ENCODE measurements around the gene SOX10.
"Not testable (repeated sequence)": the region's sequence is repeated elsewhere in the genome, so short reads cannot be mapped to it uniquely, and the experiment has no call there.

The SOX10 gene

DNA sequence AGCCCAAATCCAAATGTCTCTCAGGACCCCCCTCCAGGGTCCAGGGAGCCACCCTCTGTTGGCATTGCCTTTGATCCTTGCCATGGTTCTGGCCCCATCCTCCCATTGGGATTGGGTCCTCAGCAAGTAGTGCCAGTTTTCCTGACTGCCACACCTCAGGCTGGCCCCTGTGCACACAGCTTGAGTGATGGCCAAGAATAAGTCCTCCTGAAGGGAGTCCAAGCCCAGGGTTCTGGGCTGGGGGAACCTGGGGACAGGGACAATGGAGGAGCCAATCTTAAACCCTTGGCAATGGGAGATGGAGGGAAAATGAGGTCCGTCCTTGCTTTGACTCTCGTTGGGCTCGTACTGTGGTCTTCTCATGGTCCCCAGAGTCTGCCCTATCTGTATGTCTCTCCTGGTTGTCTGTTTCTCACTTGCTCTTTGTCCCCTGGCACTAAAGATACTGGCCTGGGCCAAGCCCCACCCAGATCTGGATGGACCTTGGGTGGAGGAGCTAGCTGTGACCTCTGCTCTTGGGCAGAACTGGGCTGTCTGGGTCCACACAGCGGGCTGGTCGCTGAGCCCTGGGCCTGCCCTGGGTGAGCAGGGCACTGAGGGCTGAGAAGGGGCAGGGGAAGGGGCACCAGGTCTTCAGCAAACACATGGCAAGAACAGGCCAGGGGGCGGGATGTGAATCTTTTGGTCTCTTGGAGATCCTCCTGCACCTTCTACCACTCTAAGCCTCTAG lies 2.9 kb downstream of the SOX10 start:
- Histone ChIP-seq H2BK12ac (ENCODE audit: low read length) (no peak overlapping the region), H3K36me3 (ENCODE audit: control insufficient read depth in 1 of 2, insufficient read depth in 2 of 2, low read length in 2 of 2) (no peaks in the 10 kb centered on the region), H3K14ac (ENCODE audit: low read length) (no peak overlapping the region), H3K27me3 (ENCODE audit: insufficient read depth, low read length) (peaks cover 23% of the 10 kb centered on the region), H4K12ac (ENCODE audit: low read depth, low read length) (no peak overlapping the region), H3K9me3 (ENCODE audit: insufficient read depth, low read depth, low read length) (peaks cover 4% of the 10 kb centered on the region), H2AFZ (ENCODE audit: insufficient read depth, low read length, poor library complexity) (no peak overlapping the region), H3K23ac (ENCODE audit: low read length) (no peak overlapping the region), H4K91ac (ENCODE audit: low read depth, low read length) (no peak overlapping the region), H3K4ac (ENCODE audit: low read depth, low read length) (no peak overlapping the region), H3K79me2 (ENCODE audit: control insufficient read depth, insufficient read depth, low read length, poor library complexity) (no peaks in the 10 kb centered on the region), H4K8ac (ENCODE audit: low read depth, low read length) (no peak overlapping the region), H3K4me1 (ENCODE audit: control insufficient read depth in 1 of 2, insufficient read depth in 2 of 2, low read length in 2 of 2) (peaks cover 7 to 10% of the 10 kb centered on the region in 2 experiments), H3K79me1 (ENCODE audit: low read length) (no peaks in the 10 kb centered on the region), H3K9ac (ENCODE audit: low read length) (no peak overlapping the region), H3K4me2 (ENCODE audit: low read length) (no peak overlapping the region), H2AK5ac (ENCODE audit: low read length) (no peak overlapping the region), H2BK120ac (ENCODE audit: insufficient read depth, low read length, poor library complexity) (no peak overlapping the region), H3K27ac (ENCODE audit: low read depth, low read length) (no peak overlapping the region), H2BK5ac (ENCODE audit: low read depth, low read length, poor library complexity) (no peak overlapping the region), H3K18ac (ENCODE audit: low read length) (no peak overlapping the region), H3K4me3 (ENCODE audit: low read depth, low read length) (no peak overlapping the region)
- WGBS (ENCODE audit: extremely low coverage, insufficient coverage, insufficient read length), result no CpG with 5 or more reads among the region's 6 CpGs
- DNase-seq, result no peak

GRCh38 chr22:37979782-37980181 lies 4.6 kb downstream of the SOX10 start:
- H3K4me1 ChIP-seq (ENCODE audit: control insufficient read depth in 1 of 2, insufficient read depth in 2 of 2, low read length in 2 of 2), result peaks cover 7 to 10% of the 10 kb centered on the region in 2 experiments
- H3K36me3 ChIP-seq (ENCODE audit: control insufficient read depth in 1 of 2, insufficient read depth in 2 of 2, low read length in 2 of 2), result no peaks in the 10 kb centered on the region
- H3K9ac ChIP-seq (ENCODE audit: low read length), result no peak overlapping the region
- H2AFZ ChIP-seq (ENCODE audit: insufficient read depth, low read length, poor library complexity), result no peak overlapping the region
- no peak overlapping the region for H2AK5ac ChIP-seq (ENCODE audit: low read length)
- no peak overlapping the region for H3K4me3 ChIP-seq (ENCODE audit: low read depth, low read length)
- no peak overlapping the region for H3K14ac ChIP-seq (ENCODE audit: low read length)
- DNase-seq, result no peak
- no peak overlapping the region for H2BK12ac ChIP-seq (ENCODE audit: low read length)
- H3K79me1 ChIP-seq (ENCODE audit: low read length), result no peaks in the 10 kb centered on the region
- no peak overlapping the region for H3K23ac ChIP-seq (ENCODE audit: low read length)
- no peak overlapping the region for H3K4me2 ChIP-seq (ENCODE audit: low read length)
- no peak overlapping the region for H3K27ac ChIP-seq (ENCODE audit: low read depth, low read length)
- H3K9me3 ChIP-seq (ENCODE audit: insufficient read depth, low read depth, low read length), result peaks cover 2% of the 10 kb centered on the region
- H3K27me3 ChIP-seq (ENCODE audit: insufficient read depth, low read length), result peaks cover 20% of the 10 kb centered on the region
- WGBS (ENCODE audit: extremely low coverage, insufficient coverage, insufficient read length), result no CpG with 5 or more reads among the region's 8 CpGs
- no peak overlapping the region for H4K91ac ChIP-seq (ENCODE audit: low read depth, low read length)
- no peak overlapping the region for H2BK5ac ChIP-seq (ENCODE audit: low read depth, low read length, poor library complexity)
- no peak overlapping the region for H4K8ac ChIP-seq (ENCODE audit: low read depth, low read length)
- no peak overlapping the region for H3K4ac ChIP-seq (ENCODE audit: low read depth, low read length)
- H2BK120ac ChIP-seq (ENCODE audit: insufficient read depth, low read length, poor library complexity), result no peak overlapping the region
- H3K79me2 ChIP-seq (ENCODE audit: control insufficient read depth, insufficient read depth, low read length, poor library complexity), result no peaks in the 10 kb centered on the region
- no peak overlapping the region for H4K12ac ChIP-seq (ENCODE audit: low read depth, low read length)
- H3K18ac ChIP-seq (ENCODE audit: low read length), result no peak overlapping the region

DNA sequence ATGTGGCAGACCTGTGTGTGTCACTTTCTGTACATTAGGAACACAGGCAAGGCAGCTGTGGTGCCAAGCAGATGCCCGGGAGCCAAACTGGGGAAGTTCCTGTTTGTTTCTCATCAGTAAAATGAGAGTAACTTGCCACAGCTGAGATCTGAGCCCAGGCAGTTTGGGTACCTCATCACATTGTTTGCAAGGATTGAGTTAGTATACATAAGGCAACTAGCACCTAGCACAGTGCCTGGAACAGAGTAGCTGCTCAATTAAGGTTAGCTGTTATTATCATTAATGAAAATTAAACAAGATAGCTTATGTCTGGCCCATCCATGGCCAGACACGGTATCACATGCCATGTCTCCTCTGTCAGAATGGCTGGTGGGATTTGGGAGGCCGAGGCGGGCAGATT lies 7.8 kb downstream of the SOX10 start:
- no peak overlapping the region for H3K23ac ChIP-seq (ENCODE audit: low read length)
- no peak overlapping the region for H3K4ac ChIP-seq (ENCODE audit: low read depth, low read length)
- no peaks in the 10 kb centered on the region for H3K9me3 ChIP-seq (ENCODE audit: insufficient read depth, low read depth, low read length)
- no peak overlapping the region for H3K18ac ChIP-seq (ENCODE audit: low read length)
- no peak overlapping the region for H2AK5ac ChIP-seq (ENCODE audit: low read length)
- no peaks in the 10 kb centered on the region for H3K79me1 ChIP-seq (ENCODE audit: low read length)
- no peak overlapping the region for H2BK5ac ChIP-seq (ENCODE audit: low read depth, low read length, poor library complexity)
- H2BK120ac ChIP-seq (ENCODE audit: insufficient read depth, low read length, poor library complexity), result no peak overlapping the region
- no CpG with 5 or more reads among the region's 4 CpGs for WGBS (ENCODE audit: extremely low coverage, insufficient coverage, insufficient read length)
- H3K4me1 ChIP-seq (ENCODE audit: control insufficient read depth in 1 of 2, insufficient read depth in 2 of 2, low read length in 2 of 2), result no peaks in the 10 kb centered on the region
- no peak overlapping the region for H2AFZ ChIP-seq (ENCODE audit: insufficient read depth, low read length, poor library complexity)
- no peak for DNase-seq
- H3K27ac ChIP-seq (ENCODE audit: low read depth, low read length), result no peak overlapping the region
- no peak overlapping the region for H3K4me3 ChIP-seq (ENCODE audit: low read depth, low read length)
- H3K36me3 ChIP-seq (ENCODE audit: control insufficient read depth in 1 of 2, insufficient read depth in 2 of 2, low read length in 2 of 2), result peaks cover 0 to 2% of the 10 kb centered on the region in 2 experiments
- H3K9ac ChIP-seq (ENCODE audit: low read length), result no peak overlapping the region
- H4K8ac ChIP-seq (ENCODE audit: low read depth, low read length), result no peak overlapping the region
- H2BK12ac ChIP-seq (ENCODE audit: low read length), result no peak overlapping the region
- H3K14ac ChIP-seq (ENCODE audit: low read length), result no peak overlapping the region
- H4K91ac ChIP-seq (ENCODE audit: low read depth, low read length), result no peak overlapping the region
- H4K12ac ChIP-seq (ENCODE audit: low read depth, low read length), result no peak overlapping the region
- no peaks in the 10 kb centered on the region for H3K27me3 ChIP-seq (ENCODE audit: insufficient read depth, low read length)
- H3K79me2 ChIP-seq (ENCODE audit: control insufficient read depth, insufficient read depth, low read length, poor library complexity), result no peaks in the 10 kb centered on the region
- H3K4me2 ChIP-seq (ENCODE audit: low read length), result no peak overlapping the region

DNA sequence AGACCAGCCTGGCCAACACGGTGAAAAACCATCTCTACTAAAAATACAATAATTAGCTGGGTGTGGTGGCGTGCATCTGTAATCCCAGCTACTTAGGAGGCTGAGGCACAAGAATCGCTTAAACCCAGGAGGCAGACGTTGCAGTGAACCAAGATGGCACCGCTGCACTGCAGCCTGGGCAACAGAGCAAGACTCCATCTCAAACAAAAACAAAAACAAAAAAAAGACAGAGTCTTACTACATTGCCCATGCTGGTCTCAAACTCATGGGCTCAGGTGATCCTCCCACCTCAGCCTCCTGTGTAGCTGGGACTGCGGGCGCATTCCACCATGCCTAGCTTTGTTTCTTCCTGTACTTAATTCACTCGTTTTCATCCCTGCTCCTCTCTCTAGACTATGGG lies 8.3 kb downstream of the SOX10 start:
- not testable (repeated sequence) for H3K9me3 ChIP-seq (ENCODE audit: insufficient read depth, low read depth, low read length); H3K79me2 ChIP-seq (ENCODE audit: control insufficient read depth, insufficient read depth, low read length, poor library complexity); H3K4me1 ChIP-seq (ENCODE audit: control insufficient read depth in 1 of 2, insufficient read depth in 2 of 2, low read length in 2 of 2); H3K4me2 ChIP-seq (ENCODE audit: low read length); H3K79me1 ChIP-seq (ENCODE audit: low read length); H4K91ac ChIP-seq (ENCODE audit: low read depth, low read length); H3K4me3 ChIP-seq (ENCODE audit: low read depth, low read length); H3K27me3 ChIP-seq (ENCODE audit: insufficient read depth, low read length); H3K9ac ChIP-seq (ENCODE audit: low read length); H3K27ac ChIP-seq (ENCODE audit: low read depth, low read length); H4K12ac ChIP-seq (ENCODE audit: low read depth, low read length); H3K18ac ChIP-seq (ENCODE audit: low read length); H3K14ac ChIP-seq (ENCODE audit: low read length); H4K8ac ChIP-seq (ENCODE audit: low read depth, low read length); H3K23ac ChIP-seq (ENCODE audit: low read length); H3K36me3 ChIP-seq (ENCODE audit: control insufficient read depth in 1 of 2, insufficient read depth in 2 of 2, low read length in 2 of 2); H2BK12ac ChIP-seq (ENCODE audit: low read length); H2AK5ac ChIP-seq (ENCODE audit: low read length); H2BK120ac ChIP-seq (ENCODE audit: insufficient read depth, low read length, poor library complexity); H2BK5ac ChIP-seq (ENCODE audit: low read depth, low read length, poor library complexity); H2AFZ ChIP-seq (ENCODE audit: insufficient read depth, low read length, poor library complexity); H3K4ac ChIP-seq (ENCODE audit: low read depth, low read length); DNase-seq
- no CpG with 5 or more reads among the region's 8 CpGs for WGBS (ENCODE audit: extremely low coverage, insufficient coverage, insufficient read length)

Measured in trophoblast cell (in vitro differentiated cells and primary cell).